Neutrophil (primary cell): ENCODE results near the gene MXRA7.

Experiments
- H3K27ac ChIP-seq: fragments of 200-600 bp; sonication (generic); 2 replicates; pipeline ENCODE4 v1.5.1; 2016; ENCODE audit warnings: mild to moderate bottlenecking, moderate library complexity
- H3K27me3 ChIP-seq: fragments of 200-600 bp; sonication (generic); 2 replicates; pipeline ENCODE4 v1.6.0; 2016; ENCODE audit warnings: mild to moderate bottlenecking
- H3K36me3 ChIP-seq: fragments of 200-600 bp; sonication (generic); 2 replicates; pipeline ENCODE4 v1.5.1; 2017
- H3K4me1 ChIP-seq, 2 experiments: fragments of 200-600 bp in 1 of 2; sonication (generic) in 1 of 2; 1 replicate in 1 of 2; 2 replicates in 1 of 2; pipeline versions ENCODE4 v1.5.1 to v1.6.1; 2013 to 2016; ENCODE audit warnings: low read depth in 1 of 2, low read length in 1 of 2, mild to moderate bottlenecking in 1 of 2, moderate library complexity in 1 of 2; ENCODE audit not compliant: control insufficient read depth in 1 of 2, insufficient read depth in 1 of 2
- H3K4me3 ChIP-seq, 2 experiments: fragments of 200-600 bp in 1 of 2; sonication (generic) in 1 of 2; 1 replicate in 1 of 2; 2 replicates in 1 of 2; pipeline ENCODE4 v1.5.1; 2013 to 2016; ENCODE audit warnings: low read depth in 1 of 2, low read length in 1 of 2, mild to moderate bottlenecking in 1 of 2, moderate library complexity in 1 of 2
- H3K9me3 ChIP-seq: fragments of 200-600 bp; sonication (generic); 2 replicates; pipeline ENCODE4 v1.5.1; 2016
- CTCF ChIP-seq: fragments of 200-600 bp; sonication (generic); IDR thresholded peaks from 2 replicates; pipeline ENCODE4 v1.5.1; 2016; ENCODE audit warnings: antibody characterized with exemption

Gene MXRA7

GRCh38 chr17:76635659-76636360 is 75.0 kb downstream of the MXRA7 start:
- H3K4me3 ChIP-seq: no peak overlapping the region
- TF ChIP-seq CTCF: no peak

GRCh38 chr17:76635039-76635438 is 75.7 kb downstream of the MXRA7 start:
- Histone ChIP-seq H3K9me3 (no peaks in the 10 kb centered on the region), H3K27ac (no peak overlapping the region), H3K4me1 (peaks cover 2% of the 10 kb centered on the region in 2 experiments), H3K36me3 (no peaks in the 10 kb centered on the region), H3K4me3 (no peak overlapping the region), H3K27me3 (no peaks in the 10 kb centered on the region)
- no peak for TF ChIP-seq CTCF

More at GRCh38 chr17:76635659-76636360, 75.0 kb downstream of the MXRA7 start:
- H3K4me1 ChIP-seq: peaks cover 10% of the 10 kb centered on the region in 2 experiments
- no peaks in the 10 kb centered on the region for H3K9me3 ChIP-seq
- H3K36me3 ChIP-seq: no peaks in the 10 kb centered on the region
- no peaks in the 10 kb centered on the region for H3K27me3 ChIP-seq
- H3K27ac ChIP-seq: no peak overlapping the region

GRCh38 chr17:76633628-76634328 is 77.0 kb downstream of the MXRA7 start:
- Histone ChIP-seq H3K27me3 (no peaks in the 10 kb centered on the region), H3K4me1 (no peaks in the 10 kb centered on the region), H3K36me3 (no peaks in the 10 kb centered on the region), H3K4me3 (no peak overlapping the region), H3K27ac (no peak overlapping the region), H3K9me3 (no peaks in the 10 kb centered on the region)
- no peak for TF ChIP-seq CTCF

- H3K27me3 ChIP-seq: peaks cover 4% of the 10 kb centered on the region
- H3K4me1 ChIP-seq: no peaks in the 10 kb centered on the region
- TF ChIP-seq CTCF: no peak
These were observed 78.8 kb downstream of the MXRA7 start for GRCh38 chr17:76631821-76632565.

GRCh38 chr17:76630151-76630550 is 80.6 kb downstream of the MXRA7 start:
- H3K9me3 ChIP-seq: no peaks in the 10 kb centered on the region
- no peak overlapping the region for H3K4me3 ChIP-seq
- no peak overlapping the region for H3K27ac ChIP-seq
- TF ChIP-seq CTCF: no peak
- no peaks in the 10 kb centered on the region for H3K36me3 ChIP-seq
- H3K27me3 ChIP-seq: peaks cover 12% of the 10 kb centered on the region
- peaks cover 0 to 5% of the 10 kb centered on the region in 2 experiments for H3K4me1 ChIP-seq

More at GRCh38 chr17:76631821-76632565, 78.8 kb downstream of the MXRA7 start:
- H3K9me3 ChIP-seq: no peaks in the 10 kb centered on the region
- H3K4me3 ChIP-seq: no peak overlapping the region
- no peak overlapping the region for H3K27ac ChIP-seq
- H3K36me3 ChIP-seq: no peaks in the 10 kb centered on the region
